ENCODE measurements around the gene ARID5B.

The ARID5B gene

GRCh38 chr10:61981460-61981859 is 80.0 kb downstream of the ARID5B start:
- TF ChIP-seq POLR2AphosphoS5 (IDR thresholded peaks at IDR 0.05; ENCODE audit: low read depth, low read length) (no peak), FOXP2 (optimal IDR thresholded peaks at IDR 0.05; ENCODE audit: borderline replicate concordance, extremely low read depth, extremely low read length, insufficient read depth) (no peak), REST (IDR thresholded peaks at IDR 0.05; ENCODE audit: insufficient read depth in 1 of 2, low read depth in 2 of 2, low read length in 2 of 2) (no peak)

GRCh38 chr10:61983255-61983654 is 81.8 kb downstream of the ARID5B start:
- no peak for TF ChIP-seq TAF1 (IDR thresholded peaks at IDR 0.05; ENCODE audit: borderline replicate concordance, insufficient read depth, low read length)
- no peak for TF ChIP-seq FOXP2 (optimal IDR thresholded peaks at IDR 0.05; ENCODE audit: borderline replicate concordance, extremely low read depth, extremely low read length, insufficient read depth)
- TF ChIP-seq POLR2AphosphoS5 (IDR thresholded peaks at IDR 0.05; ENCODE audit: low read depth, low read length) = no peak
- no peak for TF ChIP-seq SIN3A (IDR thresholded peaks at IDR 0.05; ENCODE audit: borderline replicate concordance, insufficient read depth, low read length)
- no peak for TF ChIP-seq REST (IDR thresholded peaks at IDR 0.05; ENCODE audit: insufficient read depth in 1 of 2, low read depth in 2 of 2, low read length in 2 of 2)

GRCh38 chr10:61984803-61985418 is 83.4 kb downstream of the ARID5B start:
- TF ChIP-seq REST (IDR thresholded peaks at IDR 0.05; ENCODE audit: insufficient read depth in 1 of 2, low read depth in 2 of 2, low read length in 2 of 2) (no peak), POLR2AphosphoS5 (IDR thresholded peaks at IDR 0.05; ENCODE audit: low read depth, low read length) (no peak), SIN3A (IDR thresholded peaks at IDR 0.05; ENCODE audit: borderline replicate concordance, insufficient read depth, low read length) (no peak), FOXP2 (optimal IDR thresholded peaks at IDR 0.05; ENCODE audit: borderline replicate concordance, extremely low read depth, extremely low read length, insufficient read depth) (no peak)

- TF ChIP-seq FOXP2 (optimal IDR thresholded peaks at IDR 0.05; ENCODE audit: borderline replicate concordance, extremely low read depth, extremely low read length, insufficient read depth) = no peak
Measured at GRCh38 chr10:61985715-61986114, 84.2 kb downstream of the ARID5B start.

- TF ChIP-seq SIN3A (IDR thresholded peaks at IDR 0.05; ENCODE audit: borderline replicate concordance, insufficient read depth, low read length) = no peak
- no peak for TF ChIP-seq POLR2AphosphoS5 (IDR thresholded peaks at IDR 0.05; ENCODE audit: low read depth, low read length)
- no peak for TF ChIP-seq REST (IDR thresholded peaks at IDR 0.05; ENCODE audit: insufficient read depth in 1 of 2, low read depth in 2 of 2, low read length in 2 of 2)
- no peak for TF ChIP-seq FOXP2 (optimal IDR thresholded peaks at IDR 0.05; ENCODE audit: borderline replicate concordance, extremely low read depth, extremely low read length, insufficient read depth)
Measured at GRCh38 chr10:61986382-61986781, 84.9 kb downstream of the ARID5B start.

Data from PFSK-1 (cell line).